C1 segment of cervical spinal cord (tissue), 14 donors: ENCODE results near the gene CHST13.

Experiments used
- DNase-seq, 14 donors: peaks; one replicate each; lab custom pipeline; 2025; lab: John Stamatoyannopoulos, UW

CHST13 gene

GRCh38 chr3:126487151-126487771 lies 36.7 kb upstream of the CHST13 start:
- peak in 1 of 14 donors; percentile 32 for DNase-seq

DNA sequence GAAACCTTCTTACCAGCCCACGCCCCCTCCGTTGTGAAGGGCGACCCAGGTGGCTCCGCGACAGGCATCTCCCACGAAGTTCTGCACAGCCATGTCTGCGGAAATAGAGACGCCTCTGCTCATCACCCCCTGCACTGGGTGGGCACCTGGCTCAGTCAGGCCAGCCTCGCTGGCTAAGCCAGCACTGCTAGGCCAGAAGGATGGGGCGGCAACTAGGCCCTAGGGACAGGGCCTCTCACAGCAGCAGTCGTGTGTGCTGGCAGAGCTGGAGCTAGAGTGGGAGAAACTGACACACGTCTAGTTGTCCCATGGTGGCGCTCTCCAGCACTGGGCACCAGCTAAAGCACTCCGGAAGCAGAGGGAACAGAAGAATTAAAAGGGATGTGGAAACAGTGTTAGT lies 35.8 kb upstream of the CHST13 start:
- no peak for DNase-seq

GRCh38 chr3:126488886-126489569 lies 34.9 kb upstream of the CHST13 start:
- no peak for DNase-seq

- DNase-seq, result no peak
These were observed 33.3 kb upstream of the CHST13 start for GRCh38 chr3:126490619-126491018.

- DNase-seq, result no peak
These were observed 32.5 kb upstream of the CHST13 start for GRCh38 chr3:126491221-126492013.

DNA sequence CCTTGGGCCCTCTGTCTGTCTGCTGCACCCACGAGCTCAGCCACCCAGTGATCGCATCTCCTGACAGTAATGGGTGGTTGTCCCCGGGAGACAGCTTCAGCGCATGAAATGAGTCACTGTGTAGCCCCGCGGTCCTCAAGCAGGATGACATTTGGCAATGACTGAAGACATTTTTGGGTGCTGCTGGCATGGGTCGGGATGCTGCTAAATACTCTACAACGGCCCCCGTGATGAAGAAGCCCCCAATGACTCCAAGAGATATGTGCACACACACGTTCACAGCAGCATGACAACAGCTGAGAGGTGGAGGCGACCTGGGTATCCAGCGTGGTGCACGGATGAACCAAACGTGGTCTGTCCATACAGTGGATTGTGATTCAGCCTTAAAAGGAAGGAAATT lies 30.9 kb upstream of the CHST13 start:
- no peak for DNase-seq

GRCh38 chr3:126493739-126494138 lies 30.2 kb upstream of the CHST13 start:
- DNase-seq, result no peak

DNA sequence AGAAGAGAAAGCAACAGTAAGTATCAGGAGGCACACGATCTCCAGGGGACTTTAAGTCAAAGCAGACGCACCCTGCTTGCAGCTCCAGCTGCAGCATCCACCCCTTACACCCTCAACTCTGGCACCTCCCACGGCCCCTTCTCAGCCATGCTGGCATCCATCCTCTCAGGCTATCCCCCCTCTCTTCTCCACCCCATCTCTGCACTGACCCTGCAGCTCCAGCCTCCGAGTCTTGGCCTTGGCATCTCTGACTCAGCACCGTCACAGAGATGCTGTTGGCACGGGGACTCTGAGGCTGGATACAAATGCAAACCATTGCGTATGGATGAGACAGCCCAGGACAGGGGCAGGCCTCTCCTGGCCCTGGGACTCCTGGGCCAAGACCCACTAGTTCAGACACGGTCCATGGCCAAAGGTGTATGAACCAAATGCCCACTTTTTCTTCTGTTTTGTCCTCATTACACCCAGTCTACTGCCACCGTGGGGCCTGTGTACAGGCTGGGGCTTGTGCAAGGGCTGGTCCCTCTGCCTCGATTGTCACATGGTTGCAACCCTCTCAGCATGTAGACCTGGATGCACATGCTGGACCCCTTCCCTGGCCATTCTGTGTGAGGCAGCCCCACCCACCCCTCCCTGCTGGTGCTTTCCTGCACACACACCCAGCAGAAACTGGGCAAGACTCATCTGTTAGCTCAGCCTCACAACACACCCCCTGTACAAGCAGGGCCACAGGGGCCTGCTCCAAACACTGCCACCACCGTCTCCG lies 29.6 kb upstream of the CHST13 start:
- no peak for DNase-seq

- DNase-seq, result no peak
These were observed 29.1 kb upstream of the CHST13 start for GRCh38 chr3:126494970-126495230.

DNA sequence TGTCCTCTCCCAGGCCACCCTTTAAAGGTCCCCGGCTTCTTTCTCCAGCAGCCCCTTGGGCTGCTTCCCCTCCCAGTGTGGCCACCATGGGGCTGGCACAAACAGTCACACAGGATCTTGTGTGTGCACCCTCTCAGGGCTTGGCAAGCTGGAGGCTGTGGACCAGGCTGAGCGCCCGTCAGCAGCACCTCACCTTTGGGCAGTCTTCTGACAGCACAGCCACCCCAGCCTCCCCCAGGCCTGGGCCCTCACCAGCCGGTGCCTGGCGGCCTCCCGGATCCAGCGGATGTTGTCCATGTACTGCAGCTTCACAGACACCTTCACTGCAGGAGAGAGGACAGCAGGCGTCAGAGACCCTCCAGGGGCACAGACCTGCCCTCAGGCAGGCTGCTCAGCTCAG lies 28.2 kb upstream of the CHST13 start:
- no peak for DNase-seq

DNA sequence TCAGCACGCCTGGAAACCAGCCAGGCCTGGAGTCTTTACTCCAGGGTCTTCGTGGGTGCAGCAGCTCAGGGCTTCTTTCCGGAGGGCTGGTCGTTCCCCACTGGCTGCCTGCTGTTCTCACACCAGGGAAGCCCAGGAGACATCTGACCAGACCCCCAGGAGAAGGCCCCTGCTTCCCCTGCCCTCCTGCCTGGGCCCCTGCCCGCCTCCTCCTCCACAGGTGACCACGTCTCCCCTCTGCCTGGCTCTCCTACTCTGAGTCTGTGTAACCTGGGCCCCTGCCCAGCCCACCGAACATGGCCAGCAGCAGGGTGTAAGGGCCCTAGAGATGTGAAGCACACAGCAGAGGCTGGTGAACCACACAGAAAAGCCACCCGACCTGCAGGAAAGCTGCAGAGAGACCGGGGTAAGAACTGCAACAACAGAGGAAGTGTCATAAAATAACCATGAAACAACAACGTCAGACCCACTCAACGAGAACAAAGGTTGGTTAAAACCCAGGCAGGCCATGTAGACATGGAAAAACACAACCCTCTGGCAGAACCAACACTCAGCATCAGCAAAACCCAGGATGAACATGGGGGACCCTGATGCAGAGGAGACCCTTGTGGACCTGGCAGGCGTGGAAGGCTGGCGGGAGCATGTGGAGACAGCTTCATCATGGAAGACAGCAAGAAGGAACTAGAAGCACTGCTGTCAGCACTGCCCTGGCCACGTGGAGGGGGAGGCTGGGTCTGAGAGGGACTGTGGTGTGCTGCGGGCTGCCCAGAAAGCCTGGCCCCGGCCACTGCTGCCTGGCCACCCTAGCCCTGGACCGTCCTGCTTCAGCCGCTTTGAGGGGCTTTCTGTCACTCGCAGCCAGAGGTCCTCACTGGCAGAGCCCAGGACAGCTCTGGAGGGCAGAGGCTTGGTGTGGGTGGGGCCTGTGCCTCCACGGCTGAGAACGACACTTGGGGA lies 26.8 kb upstream of the CHST13 start:
- DNase-seq, result no peak

- DNase-seq, result no peak
These were observed 26.0 kb upstream of the CHST13 start for GRCh38 chr3:126497956-126498355.

GRCh38 chr3:126498461-126498860 lies 25.5 kb upstream of the CHST13 start:
- DNase-seq, result no peak

GRCh38 chr3:126498929-126499328 lies 25.0 kb upstream of the CHST13 start:
- DNase-seq, result no peak

GRCh38 chr3:126499401-126499800 lies 24.6 kb upstream of the CHST13 start:
- DNase-seq, result no peak

DNA sequence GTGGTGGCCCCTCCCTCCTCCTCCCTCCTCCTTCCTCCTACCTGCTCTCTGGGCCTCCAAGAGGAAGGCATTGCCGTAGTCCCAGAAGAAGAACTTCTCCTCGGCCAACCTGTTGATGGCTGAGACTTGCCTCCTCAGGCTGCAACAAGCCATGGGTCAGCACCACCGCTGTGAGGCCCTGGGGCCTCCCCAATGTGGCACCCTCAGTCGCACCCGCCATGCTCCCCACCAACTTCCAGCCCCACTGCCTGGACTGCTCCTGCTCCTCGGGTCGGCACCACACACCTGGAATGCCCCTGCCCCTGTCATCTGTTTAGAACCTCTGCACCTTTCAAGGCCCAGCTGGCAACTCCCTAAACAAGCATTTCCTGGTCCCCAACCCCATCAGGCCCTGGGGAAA lies 23.9 kb upstream of the CHST13 start:
- DNase-seq, result no peak

DNA sequence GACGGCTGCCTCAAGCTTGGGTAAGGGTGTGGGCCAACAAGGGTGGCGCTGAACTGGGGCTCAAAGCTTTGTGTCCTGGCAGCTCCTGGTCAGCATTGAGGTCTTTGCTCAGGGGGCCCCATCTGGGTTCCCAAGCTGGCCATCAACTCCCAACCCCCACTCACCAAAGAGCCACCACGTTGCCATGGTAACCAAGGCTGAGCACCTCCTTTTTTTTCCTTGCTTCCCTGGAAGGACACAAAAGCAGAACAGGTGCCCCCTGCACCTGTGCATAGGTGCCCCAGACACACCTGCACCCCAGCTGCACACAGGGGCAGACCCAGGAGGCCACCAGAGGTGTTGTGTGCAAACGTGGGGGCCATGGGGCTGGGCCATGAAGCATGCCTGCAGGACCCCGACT lies 22.9 kb upstream of the CHST13 start:
- DNase-seq, result no peak

DNA sequence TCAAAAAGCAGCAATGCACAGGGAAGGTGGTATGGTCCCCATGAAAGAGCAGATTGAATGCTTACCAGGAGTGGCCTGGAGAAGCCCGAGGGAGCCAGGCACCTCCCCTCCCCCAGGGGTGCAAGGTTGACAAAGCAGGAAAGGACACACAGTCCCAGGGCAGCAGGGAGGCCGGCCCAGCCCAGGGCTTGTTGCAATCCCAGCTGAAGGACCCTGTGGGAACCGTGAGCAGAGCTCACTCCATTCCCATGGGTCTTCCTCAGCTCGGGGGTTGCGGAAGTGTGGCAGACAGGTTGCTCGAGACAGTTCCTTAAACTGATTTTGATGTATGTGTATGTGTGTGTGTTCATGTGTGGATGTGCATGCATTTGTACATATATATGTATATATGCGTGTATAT lies 22.2 kb upstream of the CHST13 start:
- no peak for DNase-seq

DNA sequence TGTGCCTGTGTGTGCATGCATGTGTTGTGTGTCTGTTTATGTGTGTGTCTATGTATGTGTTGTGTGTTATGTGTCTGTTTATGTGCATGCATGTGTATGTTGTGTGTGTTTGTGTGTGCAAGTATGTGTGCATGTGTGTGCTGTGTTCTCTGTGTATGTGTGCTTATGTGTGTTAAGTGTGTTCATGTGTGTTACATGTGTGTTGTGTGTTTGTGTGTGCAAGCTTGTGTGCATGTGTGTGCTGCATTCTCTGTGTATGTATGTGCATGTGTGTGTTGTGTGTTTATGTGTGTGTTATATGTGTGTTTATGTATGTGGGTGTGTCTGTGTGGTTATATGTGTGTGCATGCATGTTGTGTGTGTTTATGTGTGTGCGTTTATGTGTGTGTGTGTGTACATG lies 21.3 kb upstream of the CHST13 start:
- DNase-seq, result no peak

DNA sequence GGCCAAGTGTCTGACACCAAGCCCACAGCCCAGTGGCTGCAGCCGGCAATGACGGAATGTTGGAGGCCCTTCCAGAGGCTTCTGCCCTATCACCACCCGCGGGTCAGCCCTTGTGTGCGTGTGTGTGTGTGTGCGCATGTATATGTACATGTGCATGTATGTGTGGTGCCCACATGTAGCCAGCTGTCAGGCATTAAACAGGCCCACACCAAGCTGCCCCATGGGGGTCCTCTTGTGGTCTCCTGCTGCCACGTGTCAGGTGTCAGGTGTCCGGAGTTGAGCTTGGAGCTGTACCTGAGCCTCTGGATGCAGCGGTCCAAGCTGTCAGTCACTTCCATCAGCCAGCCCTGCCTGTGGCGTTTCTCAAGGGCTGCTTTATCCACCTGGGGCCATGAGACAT lies 20.3 kb upstream of the CHST13 start:
- no peak for DNase-seq

DNA sequence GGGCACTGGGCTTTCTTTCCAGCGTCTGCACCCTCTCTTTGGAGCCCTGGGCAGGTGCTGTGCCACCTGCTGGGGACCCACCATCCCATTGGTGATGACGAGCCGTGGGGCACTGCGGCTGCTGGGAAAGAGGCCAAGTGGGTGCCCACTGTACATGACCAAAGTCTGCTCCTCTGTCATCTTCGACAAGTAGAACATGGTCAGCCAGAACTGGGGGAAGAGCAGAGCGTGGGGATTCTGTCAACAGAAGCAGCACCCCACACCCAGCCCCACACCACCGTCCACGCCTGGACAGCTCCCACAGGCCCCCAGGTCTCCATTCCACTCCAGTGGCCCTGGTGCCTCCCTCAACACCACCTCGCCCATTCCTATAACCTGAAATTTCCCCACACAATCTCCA lies 16.1 kb upstream of the CHST13 start:
- no peak for DNase-seq
